ENCODE measurements around the gene MMP11. TPM values are rescaled to one million over a fixed set of nuclear protein-coding genes. Genes with fewer than 3 reads are reported as not detected.

Gene MMP11
- total and polyA plus RNA-seq, 2 of the 13 experiments (the other 11 are each of a cell fraction or from before 2014, with no cell fraction given) = 8.9 to 28.6 TPM

GRCh38 chr22:23774922-23775436, 2.3 kb downstream of the MMP11 start (continued):
- TF ChIP-seq TCF12 (IDR thresholded peaks at IDR 0.05) (no peak), TCF12 (CRISPR knock-in tag; IDR thresholded peaks at IDR 0.05) (no peak), ARHGAP35 (CRISPR knock-in tag; IDR thresholded peaks at IDR 0.05; ENCODE audit: borderline replicate concordance) (no peak), ZNF720 (CRISPR knock-in tag; IDR thresholded peaks at IDR 0.05) (no peak), RFXAP (CRISPR knock-in tag; IDR thresholded peaks at IDR 0.05; ENCODE audit: borderline replicate concordance) (no peak), MAFF (IDR thresholded peaks at IDR 0.05; ENCODE audit: low read depth, low read length) (no peak), TFAP4 (IDR thresholded peaks at IDR 0.05; ENCODE audit: borderline replicate concordance, low read depth) (peak; percentile 61; the same call in 1 of the 2 replicates), NR3C1 (CRISPR knock-in tag; IDR thresholded peaks at IDR 0.05) (no peak), DRAP1 (CRISPR knock-in tag; IDR thresholded peaks at IDR 0.05) (no peak), TEAD2 (CRISPR knock-in tag; IDR thresholded peaks at IDR 0.05) (no peak), ZMYM3 (CRISPR knock-in tag; IDR thresholded peaks at IDR 0.05) (peak; percentile 91), SAP130 (CRISPR knock-in tag; IDR thresholded peaks at IDR 0.05; ENCODE audit: low read depth) (no peak), PRMT3 (CRISPR knock-in tag; IDR thresholded peaks at IDR 0.05; ENCODE audit: borderline replicate concordance, low read depth) (no peak), CSRNP1 (CRISPR knock-in tag; IDR thresholded peaks at IDR 0.05) (no peak), AHDC1 (CRISPR knock-in tag; IDR thresholded peaks at IDR 0.05; ENCODE audit: borderline replicate concordance) (no peak)
